ENCODE data around the gene WNT11.

WNT11 gene

DNA sequence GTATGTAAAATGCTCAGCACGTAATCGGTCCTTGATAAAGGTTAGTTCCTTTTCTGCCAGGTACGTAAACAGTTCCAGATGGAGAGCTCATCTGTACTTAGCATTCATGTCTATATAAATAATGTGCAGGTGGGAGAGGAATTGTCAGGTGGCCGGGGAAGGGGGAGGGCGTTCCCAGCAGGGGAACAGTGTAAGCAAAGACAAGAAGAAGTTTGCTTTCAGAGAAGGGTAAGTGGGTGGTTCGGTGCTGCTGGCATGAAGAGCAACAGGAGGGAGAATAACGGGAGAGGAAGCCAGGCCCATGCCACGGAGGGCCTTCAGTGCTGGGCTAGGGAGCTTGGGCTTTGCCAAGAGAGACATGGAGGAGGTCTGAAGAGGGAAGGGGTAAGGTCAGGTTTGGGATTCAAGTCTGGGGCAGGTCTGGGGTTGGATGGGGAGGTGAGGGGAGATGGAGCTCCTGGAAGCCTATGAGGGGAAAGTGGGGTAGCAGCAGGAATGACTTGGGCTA lies 11.4 kb upstream of the WNT11 start:
- DNase-seq = no peak

DNA sequence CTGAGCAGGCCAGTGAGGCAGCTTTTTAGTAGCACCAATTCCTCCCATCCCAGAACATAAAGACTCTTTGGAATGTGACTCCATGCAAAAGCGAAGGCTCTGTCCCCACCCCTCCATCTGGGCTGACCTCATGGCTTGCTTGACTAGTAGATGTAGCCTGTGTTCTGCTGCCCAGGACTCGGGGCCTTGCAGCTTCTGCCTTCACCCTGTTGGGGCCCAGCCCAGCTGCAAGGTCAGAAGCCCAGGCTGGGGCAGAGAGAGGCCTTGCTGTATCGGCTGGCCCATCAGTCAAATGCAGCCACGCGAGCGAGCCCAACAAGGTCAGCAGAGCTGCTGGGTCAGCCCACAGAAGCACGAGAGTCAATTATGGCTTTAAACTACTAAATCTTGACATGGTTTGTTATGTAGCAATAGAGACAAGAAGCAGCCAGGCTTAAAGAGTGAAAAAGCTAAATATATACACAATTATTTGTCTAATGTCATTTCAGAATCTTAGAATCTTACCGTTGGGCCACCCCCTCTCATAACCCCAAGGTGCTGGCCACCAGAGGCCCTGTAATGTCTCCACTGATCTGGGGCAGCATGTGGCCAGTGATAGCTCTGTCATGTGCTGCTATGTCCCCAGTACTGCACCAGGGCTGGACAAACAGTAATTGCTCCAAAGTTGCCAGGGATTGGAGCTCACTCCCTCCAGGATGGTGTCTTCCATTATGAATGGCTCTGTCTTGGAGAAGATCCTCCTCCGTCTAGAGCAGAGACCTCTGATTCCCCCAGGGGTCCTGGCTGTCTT lies 10.4 kb upstream of the WNT11 start:
- DNase-seq = no peak

DNA sequence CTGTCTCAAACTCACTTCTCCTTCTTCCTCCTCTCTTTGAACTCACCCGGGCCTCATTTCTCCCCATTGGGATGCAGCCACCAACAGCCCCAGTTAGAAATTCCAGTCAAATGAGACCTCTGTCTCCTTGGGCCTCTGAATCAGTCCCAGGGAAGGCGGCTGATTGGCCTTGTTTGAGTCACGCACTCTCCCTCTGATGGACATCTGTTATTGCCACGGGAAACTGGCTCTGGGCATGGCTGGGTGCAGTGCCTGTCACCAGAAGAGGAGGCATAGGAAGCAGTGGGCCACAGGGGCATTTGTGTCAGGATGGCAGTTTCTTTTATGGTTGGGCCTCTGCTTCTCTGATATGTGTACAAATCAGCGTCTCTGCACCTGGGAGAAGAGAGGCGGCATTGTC lies 9.6 kb upstream of the WNT11 start:
- DNase-seq = no peak

DNA sequence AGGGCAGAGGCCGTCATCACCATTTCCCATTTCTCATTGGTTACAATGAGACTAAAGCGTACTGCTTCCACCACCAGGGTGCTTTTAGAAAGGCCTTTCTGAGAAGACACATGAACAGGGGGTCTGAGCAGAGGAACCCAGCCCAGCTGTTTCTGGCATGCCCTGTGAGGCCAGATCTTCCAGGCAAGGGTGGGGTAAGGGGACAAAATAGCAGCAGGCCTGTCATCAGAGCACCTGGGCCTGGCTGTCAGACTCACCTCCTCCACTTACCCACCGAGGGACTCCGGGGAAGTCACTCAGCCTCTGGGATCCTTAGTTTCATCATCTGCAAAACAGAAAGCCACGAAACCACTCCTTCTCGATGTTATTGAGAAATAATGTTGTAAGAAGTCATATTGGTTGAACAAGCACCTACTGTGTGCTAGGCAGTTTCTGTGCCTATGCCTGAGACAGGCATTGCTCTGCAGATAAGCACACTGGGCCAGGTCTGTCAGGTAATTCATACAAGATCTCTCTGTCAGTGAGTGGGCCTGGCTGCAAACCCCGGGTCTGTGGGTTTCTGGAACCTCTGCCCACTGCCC lies 8.8 kb upstream of the WNT11 start:
- DNase-seq = no peak

DNA sequence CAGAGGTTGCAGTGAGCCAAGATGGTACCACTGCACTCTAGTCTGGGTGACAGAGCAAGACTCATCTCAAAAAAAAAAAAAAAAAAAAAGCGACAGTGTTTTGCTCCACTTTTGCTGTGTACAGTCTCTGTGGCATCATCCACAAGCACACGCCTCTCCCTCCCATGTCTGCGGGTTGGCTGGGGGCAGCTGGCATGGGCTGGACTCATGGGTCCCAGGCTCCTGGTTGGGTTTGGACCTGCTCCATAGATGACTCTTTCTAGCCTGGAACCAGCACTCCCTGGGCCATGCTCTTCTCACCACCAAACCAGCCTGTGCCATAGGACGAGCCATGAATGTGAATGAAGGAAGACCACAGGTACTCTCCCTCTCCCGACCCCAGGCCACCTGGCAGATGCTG lies 7.9 kb upstream of the WNT11 start:
- DNase-seq = no peak

DNA sequence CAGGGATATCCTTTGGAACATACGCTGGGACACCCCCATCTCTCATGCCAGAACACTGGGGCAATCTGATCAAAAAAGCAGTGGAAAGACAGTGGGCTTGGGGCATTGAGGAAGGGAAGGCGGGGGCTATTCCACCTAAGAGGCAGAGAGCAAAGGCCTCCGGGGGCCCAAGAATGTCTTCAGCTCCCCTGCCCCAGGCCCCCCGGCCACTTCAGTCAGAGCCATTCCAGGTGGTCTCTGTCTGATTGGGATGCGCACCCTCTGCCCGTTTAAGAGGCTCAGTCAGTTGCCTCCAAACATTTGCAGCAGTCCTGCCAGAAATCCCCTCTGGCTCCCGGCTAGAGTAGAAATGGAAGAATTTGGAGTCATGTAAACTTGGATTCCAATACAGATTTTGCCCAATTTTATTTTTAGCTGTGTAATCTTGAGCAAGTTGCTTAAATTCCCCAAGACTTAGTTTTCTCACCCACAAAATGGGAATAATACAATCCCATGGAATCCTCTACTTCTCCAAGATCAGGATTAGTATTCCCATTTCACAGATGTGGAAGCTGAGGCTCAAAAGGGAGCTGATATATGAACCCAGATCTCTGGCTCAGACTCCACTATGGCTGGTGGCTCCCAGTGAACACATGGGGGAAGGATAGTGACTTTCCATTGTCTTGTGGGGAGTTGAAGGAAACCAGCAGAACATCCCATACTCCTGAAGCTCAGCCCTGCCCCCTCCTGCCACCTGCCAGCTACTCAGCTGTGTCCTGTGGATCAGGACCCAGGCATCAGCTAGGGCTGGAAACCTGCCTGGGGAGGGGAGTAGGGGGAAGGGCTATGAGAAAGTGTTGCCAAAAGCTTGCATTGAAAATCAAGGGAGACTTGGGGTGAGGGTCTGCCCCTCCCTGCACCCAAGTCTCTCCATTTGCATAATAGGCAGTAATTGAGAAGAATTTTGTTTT lies 6.1 kb upstream of the WNT11 start:
- DNase-seq = no peak

DNA sequence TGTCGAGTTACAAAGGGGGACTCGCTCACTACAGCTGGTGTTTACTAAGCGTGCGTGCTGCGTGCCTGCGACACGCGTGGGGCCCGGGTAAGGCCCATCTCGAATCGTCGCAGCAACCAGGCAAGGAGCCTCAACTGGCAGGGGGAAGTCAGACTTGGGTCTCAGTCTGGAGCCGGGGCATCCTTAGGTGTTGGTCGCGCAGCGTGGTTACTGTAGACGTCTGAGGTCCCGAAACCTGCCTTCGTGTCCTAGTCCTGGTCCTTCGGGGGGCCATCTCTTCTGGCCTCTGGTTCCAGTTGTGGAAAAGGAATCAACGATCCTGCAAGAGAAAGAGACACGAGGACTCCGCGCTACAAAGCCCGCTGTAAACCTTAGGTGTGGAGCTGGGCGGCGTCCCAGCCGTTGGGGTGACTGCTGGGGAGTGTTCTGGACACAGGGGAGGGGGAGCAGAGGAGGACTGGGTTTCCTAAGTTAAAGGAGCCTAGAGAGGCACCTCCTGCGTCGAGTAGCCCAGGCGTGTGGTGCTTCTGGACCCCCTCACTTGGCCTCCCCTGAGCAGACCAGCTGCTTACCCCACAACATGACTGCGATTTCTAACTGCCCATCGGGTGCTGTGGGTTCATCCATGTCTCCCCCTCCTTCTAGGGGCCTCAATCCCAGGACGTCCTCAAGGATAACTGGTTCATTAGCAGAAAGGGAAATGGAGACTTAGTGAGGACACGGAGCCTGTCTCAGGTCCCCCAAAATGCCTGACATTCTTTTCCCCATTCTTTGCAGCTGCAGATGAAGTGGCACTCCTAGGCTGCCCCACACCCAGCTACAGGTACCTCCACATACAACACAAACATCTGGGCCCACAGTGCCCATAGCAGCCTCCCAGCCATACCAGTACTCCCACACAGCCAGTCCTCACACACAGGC lies 4.9 kb upstream of the WNT11 start:
- DNase-seq = no peak

DNA sequence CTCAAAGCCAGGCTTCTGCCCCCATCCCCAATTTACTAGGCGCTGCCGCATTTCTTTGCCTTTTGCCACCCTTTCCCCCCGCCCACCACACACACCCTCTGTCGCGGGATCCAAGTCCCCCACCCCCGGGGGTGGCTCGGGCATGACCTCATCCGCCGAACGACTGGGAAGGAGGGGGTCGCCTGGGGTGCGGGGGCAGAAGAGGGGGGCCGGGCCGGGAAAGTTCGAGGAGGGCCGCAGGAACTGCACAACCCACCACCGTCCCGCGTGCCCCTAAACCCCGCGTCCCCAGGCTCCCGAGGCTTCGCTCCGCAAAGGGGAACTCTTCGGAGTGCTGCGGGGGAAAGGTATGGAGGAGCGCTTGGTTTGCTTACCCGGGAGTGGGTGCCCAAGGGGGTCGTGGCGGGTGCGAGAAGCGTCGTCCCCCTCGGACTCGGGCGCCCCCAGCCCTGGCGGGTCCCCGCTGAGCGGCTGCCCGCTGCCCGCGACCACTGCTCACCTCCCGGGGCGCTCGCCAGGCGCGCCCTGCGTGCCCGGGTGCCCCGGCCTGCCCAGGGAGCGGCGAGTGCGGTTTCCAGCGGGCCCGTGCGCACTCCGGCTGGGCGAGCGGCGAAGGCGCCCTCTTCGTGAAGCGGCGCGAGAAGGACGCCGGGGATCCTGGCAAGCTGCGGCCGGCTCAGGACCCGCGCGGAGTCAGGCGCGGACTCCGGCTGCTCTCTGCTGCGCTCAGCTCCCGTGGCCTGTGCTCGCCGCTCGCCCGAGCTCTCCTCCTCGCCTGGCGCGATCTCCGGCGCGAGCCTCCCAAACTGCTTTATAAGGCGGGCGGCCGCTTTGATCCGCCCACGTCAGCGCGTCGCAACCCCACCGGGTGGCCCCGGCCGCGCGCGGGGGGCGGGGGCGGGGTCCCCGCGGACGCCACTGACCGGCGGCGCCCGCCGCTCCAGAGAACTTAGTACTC lies 4.0 kb upstream of the WNT11 start:
- no peak for DNase-seq

DNA sequence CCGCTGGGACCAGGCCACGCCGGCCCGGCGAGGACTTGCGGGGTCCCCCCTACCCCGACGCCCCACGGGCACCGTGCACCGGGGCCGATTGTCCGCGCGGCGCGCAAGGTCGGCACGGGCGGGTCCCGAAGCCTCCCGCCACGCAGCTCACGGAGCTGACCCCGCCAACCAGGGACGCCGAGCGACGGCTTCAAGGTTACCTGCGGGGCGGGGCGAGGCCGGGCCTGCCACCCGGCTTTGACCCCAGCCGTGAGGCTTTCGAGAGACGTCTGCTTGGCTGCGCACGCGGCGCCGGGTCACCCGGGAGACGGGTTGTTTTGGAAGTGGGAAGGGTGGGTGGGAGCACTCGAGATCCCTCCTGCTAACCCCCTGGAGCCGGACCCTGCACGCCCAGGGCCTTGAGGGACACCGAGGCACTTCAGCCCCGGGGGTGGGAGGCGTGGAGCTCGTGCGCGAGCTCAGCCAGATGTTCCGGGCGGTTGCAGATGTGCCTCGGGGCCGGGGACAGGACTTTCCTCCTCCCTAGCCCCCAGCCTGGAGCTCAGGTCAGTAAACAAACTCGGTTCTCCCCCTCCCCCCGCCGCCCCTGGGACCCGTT lies 3.2 kb upstream of the WNT11 start:
- DNase-seq = no peak

DNA sequence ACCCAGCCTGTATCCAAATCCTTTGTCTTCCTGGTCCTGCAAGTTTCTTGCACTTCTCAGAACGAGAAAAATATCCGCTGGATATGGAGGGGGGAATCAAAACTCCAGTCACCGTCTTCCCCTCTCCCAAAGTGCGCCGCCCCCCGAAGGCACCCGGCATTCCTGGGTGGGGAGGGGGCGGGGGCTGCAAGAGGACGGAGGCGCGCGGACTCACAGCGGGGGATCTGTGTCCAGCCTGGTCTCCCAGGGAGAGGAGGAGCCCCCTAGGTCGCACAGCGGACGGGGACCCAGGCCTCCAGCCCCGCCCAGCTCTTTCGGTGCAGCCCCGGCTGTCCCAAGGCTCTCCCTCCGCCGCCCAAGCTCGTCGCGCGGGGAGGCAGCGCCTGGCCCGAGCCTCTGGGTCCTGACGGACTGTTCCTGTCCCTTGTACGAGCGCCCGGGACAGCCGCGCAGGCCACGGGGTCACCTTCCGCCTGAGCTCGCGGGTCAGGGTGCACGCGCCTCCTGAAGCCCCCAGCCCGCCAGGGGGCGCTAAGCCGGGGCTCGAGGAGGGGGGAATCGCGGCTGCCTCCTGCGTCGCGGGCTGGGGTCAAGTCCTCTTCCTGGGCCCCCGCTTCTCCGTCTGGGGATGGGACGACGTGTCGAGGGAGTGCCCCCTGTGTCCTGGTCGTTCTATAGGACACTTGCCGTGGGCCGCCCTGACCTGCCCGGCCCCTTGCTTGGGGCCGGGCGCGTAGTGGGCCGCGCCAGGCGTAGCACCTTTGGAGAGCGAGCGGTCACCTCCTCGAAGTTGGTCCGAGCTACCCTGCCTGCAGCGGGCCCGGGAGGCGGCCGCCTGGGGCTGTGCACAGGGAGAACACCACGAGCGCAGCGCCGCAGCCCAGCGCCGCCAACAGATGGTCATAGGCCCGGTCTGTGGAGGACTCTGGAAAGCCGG lies 2.4 kb upstream of the WNT11 start:
- no peak for DNase-seq

DNA sequence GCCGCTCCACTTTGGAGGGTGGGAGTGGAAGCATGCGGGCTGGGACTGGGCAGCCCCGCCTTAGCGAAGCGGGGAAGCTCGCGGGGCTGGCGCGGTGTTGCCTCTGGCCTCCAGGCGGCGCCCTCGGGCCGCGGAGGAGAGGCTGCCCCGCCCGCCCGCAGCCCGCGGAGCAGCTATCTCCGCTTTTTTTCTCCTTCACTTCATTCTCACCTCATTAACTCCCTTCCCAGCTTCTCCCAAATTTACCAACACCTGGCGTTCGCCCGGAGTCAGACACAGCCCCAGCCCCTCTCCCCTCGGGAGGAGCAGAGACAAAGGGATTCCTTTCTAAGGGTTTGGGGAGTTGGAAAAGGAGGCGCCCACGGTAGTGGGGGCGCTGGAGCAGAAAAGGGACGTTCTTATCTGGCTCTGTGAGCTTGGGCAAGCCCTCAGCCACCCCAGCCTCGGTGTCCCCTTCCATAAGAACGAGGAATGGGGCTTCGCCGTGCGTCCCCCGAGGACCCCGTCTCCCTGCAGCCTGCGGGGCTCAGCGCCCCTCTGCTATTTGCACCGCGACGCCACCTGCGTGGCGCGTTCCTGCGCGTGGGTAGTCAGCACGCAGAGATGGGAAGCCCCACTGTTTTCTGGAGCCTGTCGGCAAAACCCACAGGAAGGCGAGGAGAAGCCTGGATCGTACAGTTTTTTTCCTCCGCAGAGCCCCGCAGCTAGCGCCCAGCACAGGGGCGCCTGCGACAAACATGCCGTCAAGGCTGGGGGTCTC lies 1.5 kb upstream of the WNT11 start:
- peak; percentile 31 for DNase-seq

DNA sequence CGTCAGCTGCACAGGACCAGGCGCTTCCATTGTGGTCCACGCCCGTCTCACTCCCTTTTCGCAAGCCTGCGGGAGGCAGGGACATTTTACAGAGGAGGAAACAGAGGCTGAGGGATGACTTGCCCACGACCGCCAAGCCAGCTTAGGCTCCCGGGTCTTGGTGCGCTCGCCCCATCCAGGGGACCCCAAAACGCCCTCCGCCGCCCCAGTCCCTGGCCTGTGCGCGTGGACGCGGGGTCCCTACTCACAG lies 300 bp downstream of the WNT11 start:
- DNase-seq = no peak

DNA sequence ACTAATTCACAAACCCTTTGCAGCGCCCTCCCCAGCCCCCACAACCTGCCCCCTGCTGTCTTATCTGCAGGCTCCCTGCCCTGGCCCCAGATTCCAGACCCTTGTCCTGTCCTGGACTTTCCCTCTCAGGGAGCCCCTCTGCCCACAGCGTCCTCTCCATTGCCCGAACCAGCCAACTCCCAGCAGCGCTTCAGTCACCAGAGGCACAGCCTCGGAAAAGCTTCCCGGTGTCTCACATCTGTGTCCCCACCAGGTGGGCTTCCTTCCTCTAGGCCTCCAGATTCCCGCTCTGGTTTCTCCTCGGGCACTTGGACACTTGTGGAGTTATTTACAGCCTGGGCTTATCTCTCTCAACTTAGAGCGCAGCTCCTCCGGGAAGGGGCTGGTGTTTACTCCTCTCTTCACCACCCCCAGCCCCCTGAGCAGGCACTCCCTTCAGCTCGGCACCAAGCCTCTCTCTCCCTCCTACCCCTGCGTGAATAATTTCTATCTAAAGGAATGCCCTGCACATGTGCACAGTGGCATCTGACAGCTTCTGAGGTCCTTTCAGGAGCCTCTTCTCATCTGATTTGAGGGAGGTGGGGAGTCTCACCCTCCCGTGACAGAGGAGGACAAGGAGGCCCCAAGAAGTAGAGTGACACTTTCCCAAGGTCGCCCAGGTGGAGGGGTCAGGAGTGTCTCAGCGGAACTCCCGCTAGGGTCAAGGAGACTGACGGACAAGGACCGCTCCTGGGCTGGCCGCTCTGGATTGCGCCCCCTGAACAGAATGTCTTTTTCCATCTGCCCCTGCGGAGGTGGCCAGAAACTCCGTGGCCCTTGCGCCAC lies 838 bp downstream of the WNT11 start:
- no peak for DNase-seq

DNA sequence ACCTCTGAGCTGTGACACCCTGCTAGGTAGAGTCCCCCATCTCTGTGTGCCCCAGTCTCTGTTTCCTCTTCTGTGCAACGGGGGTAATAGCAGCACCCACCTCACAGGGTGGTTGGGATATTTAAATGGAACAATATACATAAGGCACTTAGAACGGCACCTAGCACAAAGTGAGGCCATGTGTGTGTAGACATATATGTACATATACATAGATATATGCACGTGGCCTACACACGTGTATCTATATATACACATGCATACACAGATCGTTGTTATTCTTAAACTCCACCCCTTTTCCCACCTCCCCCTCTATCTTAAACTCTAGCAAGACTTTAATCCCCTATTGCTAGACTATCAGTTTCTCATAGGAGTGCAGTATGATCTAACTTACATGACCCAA lies 2.4 kb downstream of the WNT11 start:
- no peak for DNase-seq

DNA sequence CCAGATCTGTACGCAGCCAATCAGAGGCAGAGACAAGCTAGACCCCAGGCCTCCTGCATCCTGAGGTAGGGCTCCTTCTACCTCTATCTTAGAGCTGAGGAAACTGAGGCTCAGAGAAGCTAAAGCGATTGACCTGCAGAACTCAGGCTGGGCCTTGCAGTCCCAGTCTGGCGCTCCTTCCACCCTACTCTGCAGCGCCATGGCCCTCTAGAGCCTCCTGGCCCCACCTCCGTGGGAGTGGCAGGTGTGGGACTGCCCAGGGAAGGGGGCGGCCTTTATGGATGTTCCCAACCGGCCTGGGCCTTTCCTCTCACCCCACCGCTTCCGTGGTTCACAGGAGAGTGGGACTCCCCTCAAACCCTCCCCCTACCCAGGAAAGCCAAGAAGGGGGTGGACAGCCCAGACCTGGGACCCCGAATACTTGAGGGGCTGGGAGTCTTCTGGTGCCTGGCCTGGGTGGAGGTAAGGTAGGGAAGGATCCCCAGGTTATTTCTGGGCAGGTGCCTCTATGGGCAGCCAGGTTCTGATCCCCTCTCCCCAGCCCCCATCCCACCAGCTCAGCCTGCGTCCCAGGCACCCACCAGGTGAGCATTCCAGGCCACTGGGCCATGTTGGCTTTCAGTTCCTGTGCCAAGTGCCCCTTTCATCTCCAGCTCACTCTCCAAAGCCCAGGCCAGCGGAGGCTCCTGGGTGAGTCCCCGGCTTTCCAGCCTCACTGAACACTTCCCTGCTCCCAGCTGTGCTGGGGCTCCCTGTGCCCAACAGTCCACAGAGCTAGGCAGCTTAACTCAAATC lies 3.0 kb downstream of the WNT11 start:
- DNase-seq = no peak

DNA sequence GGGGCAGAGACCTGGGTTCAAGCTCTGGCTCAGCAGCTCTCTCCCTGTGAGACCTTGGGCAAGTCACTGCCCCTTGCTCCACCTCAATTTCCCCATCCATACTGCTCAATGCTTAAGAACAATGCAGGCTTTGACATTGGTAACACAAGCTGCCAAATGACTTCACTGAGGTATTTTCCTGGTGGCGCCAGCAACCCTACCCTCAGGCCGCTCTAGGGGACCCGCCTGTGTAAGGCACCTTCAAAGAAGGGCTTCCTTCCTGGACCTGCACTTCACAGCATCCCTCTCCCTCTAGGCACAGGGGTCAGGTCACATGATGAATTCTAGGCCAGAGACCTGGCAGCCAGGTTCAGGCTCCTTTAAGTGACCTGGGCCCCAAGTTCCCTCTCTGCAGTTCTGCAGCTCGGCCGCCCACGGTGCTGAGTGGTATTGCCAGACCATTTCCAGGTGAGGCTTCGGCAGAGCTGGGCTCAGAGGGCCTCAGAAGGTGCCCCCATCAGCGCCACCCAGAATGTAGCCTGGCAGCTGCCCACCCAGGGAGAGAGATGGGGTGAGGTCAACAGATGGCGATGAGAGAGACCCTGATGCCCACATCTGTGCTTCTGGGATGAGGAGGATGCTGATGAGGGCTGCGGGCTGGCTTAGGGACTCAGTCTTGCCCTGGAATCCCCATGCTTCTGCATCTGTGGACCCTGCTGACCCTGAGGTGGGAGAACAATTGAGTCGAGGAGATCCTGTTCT lies 4.5 kb downstream of the WNT11 start:
- DNase-seq = no peak

DNA sequence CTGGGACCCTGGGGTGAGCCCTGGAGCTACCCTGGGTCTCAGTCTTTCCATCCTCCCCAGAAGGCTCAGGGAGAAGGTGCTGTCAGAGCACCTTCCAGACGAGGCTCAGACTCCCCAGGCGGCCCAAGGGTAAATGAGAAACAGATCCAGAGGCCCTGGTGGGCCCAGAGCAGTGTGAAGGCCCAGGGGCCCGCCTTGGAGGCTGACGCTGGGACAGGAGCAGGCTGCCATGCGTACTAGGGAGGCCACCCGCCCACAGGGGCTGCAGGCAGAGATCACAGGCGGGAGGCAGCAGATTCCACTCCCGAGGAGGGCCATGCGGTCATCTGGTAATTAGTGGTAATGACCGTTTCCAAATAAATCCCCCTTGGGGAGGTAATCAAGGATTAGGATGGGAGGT lies 5.2 kb downstream of the WNT11 start:
- DNase-seq = no peak

All from NCI-H1694 (cell line).